Heart right ventricle (tissue), 16 donors: ENCODE measurements around the gene POU2AF2. TPM values are rescaled to one million over a fixed set of nuclear protein-coding genes. Genes with fewer than 3 reads are reported as not detected.

Experiments used
- ATAC-seq, 8 donors: fragments of 200-7000 bp; cut with Tn5 transposase; one replicate each; pipeline ENCODE4 v1.9.1; 2020; ENCODE audit warnings: mild to moderate bottlenecking in 8 of 8, moderate library complexity in 8 of 8, moderate number of reproducible peaks in 1 of 8
- DNase-seq, 2 donors: peaks; one replicate each; pipeline ENCODE4 v3.0.0-alpha.2; 2020
- H3K27ac ChIP-seq, 10 donors: fragments of 200-600 bp; sonication (generic) in 2 of 10; one replicate each; pipeline versions ENCODE4 v1.5.0 to v1.8.0; 2020 to 2022; ENCODE audit warnings: mild to moderate bottlenecking in 3 of 10
- H3K27me3 ChIP-seq, 7 donors: fragments of 200-600 bp; one replicate each; pipeline ENCODE4 v1.8.0; 2021 to 2022; ENCODE audit warnings: mild to moderate bottlenecking in 2 of 7
- H3K36me3 ChIP-seq, 9 donors: fragments of 200-600 bp; sonication (generic) in 1 of 9; one replicate each; pipeline versions ENCODE4 v1.5.0 to v1.8.0; 2020 to 2022; ENCODE audit warnings: mild to moderate bottlenecking in 2 of 9
- H3K4me1 ChIP-seq, 9 donors: fragments of 200-600 bp; sonication (generic) in 1 of 9; one replicate each; pipeline versions ENCODE4 v1.5.0 to v1.8.0; 2020 to 2022; ENCODE audit warnings: mild to moderate bottlenecking in 4 of 9
- H3K4me3 ChIP-seq, 10 donors: fragments of 200-600 bp; sonication (generic) in 2 of 10; one replicate each; pipeline versions ENCODE4 v1.5.0 to v1.8.0; 2020 to 2022; ENCODE audit warnings: mild to moderate bottlenecking in 7 of 10, moderate library complexity in 2 of 10
- H3K9me3 ChIP-seq, 11 donors: fragments of 200-600 bp in 10 of 11; sonication (generic) in 2 of 11; one replicate each; pipeline versions ENCODE4 v1.5.0 to v1.8.0; 2013 to 2022; ENCODE audit warnings: mild to moderate bottlenecking in 2 of 11, control low read depth in 1 of 11, moderate library complexity in 1 of 11
- CTCF ChIP-seq, 9 donors: fragments of 200-600 bp; sonication (generic) in 2 of 9; IDR thresholded peaks; one replicate each; pipeline versions ENCODE4 v1.5.0 to v1.8.0; 2021 to 2022; ENCODE audit warnings: antibody characterized with exemption in 9 of 9, mild to moderate bottlenecking in 5 of 9, moderate library complexity in 1 of 9
- WGBS, 2 donors: extraction: QIAGEN DNeasy Blood & Tissue Kit; methylation state at CpG; one replicate each; pipeline ENCODE4 v1.1.7; 2013; ENCODE audit warnings: inconsistent platforms in 1 of 2; 5-methylcytosine and 5-hydroxymethylcytosine counted together
- intact Hi-C, 10 donors: fragments of 100-400 bp; cut with DNase I; formaldehyde crosslinking; loops; one replicate each; pipeline versions ENCODE4 v1.11.1 to v1.14.2; 2022
- long read RNA-seq, 3 donors: library from polyadenylated mRNA; unstranded; transcript quantifications; one replicate each; pipeline ENCODE4 v2.0.0, GENCODE V29; 2020 to 2021
- polyA plus RNA-seq, 2 donors: library from polyadenylated mRNA; stranded (reverse); fragments of 200-250 nt; gene quantifications; one replicate each; pipeline ENCODE4 v1.2.3, GENCODE V29; 2013
- total RNA-seq, 10 donors: library from RNA; stranded (reverse); fragmentation: NEBNext Ultra II Directional in 3 of 10; extraction: Animal tissue kit (Norgen Biotek cat#: 25700) in 3 of 10; gene quantifications; one replicate each; pipeline versions ENCODE4 v1.2.1 to v1.2.4, GENCODE V29; 2021 to 2023
- donor health status: Arrhythmogenic right ventricular cardiomyopathy.
- donor health status: ischemic (EF 13 %, LVEDD 7.1; RV severe dilation, severe dysfunction).
- donor health status: healthy with polysubstance abuse.
- donor health status: DM: no; HTN: yes; CAD: no.
- donor health status: DM: no; HTN: no; CAD: no.
- donor health status: ischemic (EF 25% LVEDD 6.9; RV normal size, moderate dysfunction).
- donor health status: ischemic (EF 25% LVEDD 5.7; RV mildly dilated, moderate dysfunction).
- donor health status: healthy.
- donor health status: DM: yes; HTN: yes; CAD: no.
- donor health status: Ischemic cardiomyopathy.
- donor health status: ischemic (EF 35%, LVEDD 5.7; RV mildly dilated, moderate dysfunction).
- donor health status: nonischemic (EF 11% LVEDD 7.7; RV severe dilation, severe dysfunction).
- donor health status: DM: yes; HTN: yes; CAD: no.
- donor health status: PGD.
- donor health status: ischemic (EF 29% LVEDD 5.4; RV normal size, mild dysfunction).
- donor health status: nonischemic (EF 23%, LVEDD 6.1; RV moderate dilation, normal function).

POU2AF2 gene, protein sequence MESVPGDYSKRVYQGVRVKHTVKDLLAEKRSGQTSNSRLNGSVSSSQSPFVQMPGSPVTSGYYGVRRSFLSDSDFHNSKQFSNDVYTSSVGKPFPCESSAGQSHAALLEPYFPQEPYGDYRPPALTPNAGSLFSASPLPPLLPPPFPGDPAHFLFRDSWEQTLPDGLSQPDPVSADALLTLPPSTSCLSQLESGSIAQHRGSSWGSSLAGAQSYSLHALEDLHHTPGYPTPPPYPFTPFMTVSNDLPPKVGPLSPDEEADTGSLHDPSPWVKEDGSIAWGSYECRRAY
- total RNA-seq = not detected
- not detected for polyA plus RNA-seq
- long read RNA-seq, donor 1 = 0 reads
- long read RNA-seq, donor 2 = 0 reads
- long read RNA-seq, donor 3 = 0 reads

DNA sequence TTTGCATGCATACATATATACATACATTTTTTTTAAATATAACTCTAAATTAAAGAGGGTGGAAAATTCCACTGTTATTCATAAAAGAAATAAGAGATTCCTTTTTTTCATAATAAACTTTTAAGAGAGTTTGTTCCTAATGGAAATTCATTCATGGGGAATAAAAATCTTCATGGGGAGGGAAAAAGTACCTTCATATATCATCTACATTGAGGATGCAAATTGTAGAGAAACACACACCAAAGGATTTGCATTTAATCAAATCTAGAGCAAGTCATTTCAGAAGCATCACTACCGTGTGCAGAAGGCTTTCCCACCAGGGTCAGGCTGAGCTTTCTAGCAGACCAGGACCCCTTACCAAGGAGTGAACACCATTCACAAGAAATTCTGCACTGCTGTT, at the start of gene POU2AF2:
TSS of gene POU2AF2 (plus strand) at position 301 of the 400 bp plus-strand sequence. CDS start 129 bp downstream, outside the sequence.
- no peaks in the 10 kb centered on the region for H3K4me1 ChIP-seq
- ATAC-seq (no peak), DNase-seq (no peak)
- intact Hi-C loops = no loop called here
- 65 to 71% methylated on average over 1 of the region's 1 CpG for whole genome bisulfite sequencing, 2 donors
- peaks cover 0 to 69% (median 39%) of the 10 kb centered on the region in 7 donors for H3K27me3 ChIP-seq
- no peak within 1 kb of the TSS for H3K27ac ChIP-seq
- H3K4me3 ChIP-seq = no peak within 1 kb of the TSS
- TF ChIP-seq CTCF (IDR thresholded peaks at IDR 0.05) = no peak
- no peaks in the 10 kb centered on the region for H3K9me3 ChIP-seq
- no peaks in the 10 kb centered on the region for H3K36me3 ChIP-seq

GRCh38 chr11:111200010-111200534, 45.5 kb upstream of the POU2AF2 start:
- ATAC-seq (no peak), DNase-seq (no peak)
- intact Hi-C loops = no loop called here
- no peaks in the 10 kb centered on the region for H3K9me3 ChIP-seq
- no peak for TF ChIP-seq CTCF (IDR thresholded peaks at IDR 0.05)
- 55 to 58% methylated on average over 3 of the region's 3 CpGs for WGBS, 2 donors
- no peaks in the 10 kb centered on the region for H3K4me1 ChIP-seq
- no peak overlapping the region for H3K4me3 ChIP-seq
- H3K27me3 ChIP-seq = no peaks in the 10 kb centered on the region
- no peaks in the 10 kb centered on the region for H3K36me3 ChIP-seq
- no peak overlapping the region for H3K27ac ChIP-seq

DNA sequence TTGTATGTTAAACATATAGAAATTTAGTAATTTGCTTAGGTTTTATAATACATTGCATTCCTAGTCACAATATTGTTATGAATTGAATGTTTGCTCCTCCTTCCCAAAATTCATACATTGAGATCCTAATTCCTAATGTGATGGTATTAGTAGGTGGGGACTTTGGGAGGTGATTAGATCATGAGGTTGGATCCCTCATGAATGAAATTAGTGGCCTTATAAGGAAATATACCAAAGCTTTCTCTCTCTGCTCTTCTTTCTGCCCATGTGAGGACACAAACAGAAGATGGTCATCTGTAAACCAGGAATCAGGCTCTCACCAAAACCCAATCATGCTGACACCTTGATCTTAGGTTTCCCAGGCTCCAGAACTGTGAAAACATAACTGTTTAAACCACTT, 41.3 kb upstream of the POU2AF2 start:
- TF ChIP-seq CTCF (IDR thresholded peaks at IDR 0.05) = no peak
- intact Hi-C loops = no loop called here
- ATAC-seq (no peak), DNase-seq (no peak)
- no peak overlapping the region for H3K4me3 ChIP-seq
- H3K9me3 ChIP-seq = no peaks in the 10 kb centered on the region
- H3K36me3 ChIP-seq = no peaks in the 10 kb centered on the region
- H3K27ac ChIP-seq = no peak overlapping the region
- no peaks in the 10 kb centered on the region for H3K27me3 ChIP-seq
- H3K4me1 ChIP-seq = no peaks in the 10 kb centered on the region

DNA sequence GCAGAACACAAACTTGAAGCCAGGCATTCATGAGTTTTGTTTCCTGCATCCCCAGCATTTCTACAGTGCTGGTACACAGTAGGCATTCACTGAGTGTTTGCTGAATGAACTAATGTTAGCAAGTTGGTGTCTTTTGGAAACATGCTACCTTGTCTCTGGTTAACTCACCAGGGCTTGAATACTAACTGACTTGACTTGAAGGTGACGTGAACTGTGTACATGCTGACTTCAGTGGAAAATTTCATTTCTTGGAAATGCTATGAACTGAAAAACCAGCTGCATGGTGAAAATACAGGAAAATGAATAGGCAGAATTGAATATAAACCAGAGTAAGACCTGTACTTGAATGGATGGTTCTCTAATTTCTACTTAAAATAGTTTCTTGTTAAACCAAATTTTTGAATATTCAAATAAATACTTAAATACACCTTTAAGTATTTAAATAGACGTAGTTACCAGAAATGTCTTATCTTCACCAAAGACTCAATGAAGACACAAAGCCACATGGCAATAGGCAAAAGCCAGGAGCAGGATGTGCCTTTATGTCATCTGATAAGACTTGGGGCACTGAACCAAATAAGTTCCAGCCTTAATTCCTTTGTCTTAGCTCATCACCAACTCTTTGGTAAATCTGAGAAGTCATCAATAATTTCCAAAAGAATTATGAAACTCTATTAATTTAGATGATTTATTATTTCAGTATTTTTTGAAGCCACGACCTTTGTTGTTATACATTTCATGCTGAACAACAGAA, 39.7 kb upstream of the POU2AF2 start:
- TF ChIP-seq CTCF (IDR thresholded peaks at IDR 0.05) = no peak
- no peaks in the 10 kb centered on the region for H3K27me3 ChIP-seq
- no peak overlapping the region for H3K27ac ChIP-seq
- no peaks in the 10 kb centered on the region for H3K4me1 ChIP-seq
- intact Hi-C loops = no loop called here
- no peaks in the 10 kb centered on the region for H3K36me3 ChIP-seq
- DNase-seq (no peak), ATAC-seq (no peak)
- no peaks in the 10 kb centered on the region for H3K9me3 ChIP-seq
- 81 to 84% methylated on average over 3 of the region's 3 CpGs for WGBS, 2 donors
- no peak overlapping the region for H3K4me3 ChIP-seq
